Measurements from ENCODE around the gene EEF1E1. TPM values are rescaled to one million over a fixed set of nuclear protein-coding genes. Genes with fewer than 3 reads are reported as not detected.

Gene EEF1E1
- total and polyA plus RNA-seq, 9 of the 15 experiments (the other 6 are each of a cell fraction or from before 2014, with no cell fraction given): 135 to 1,355 (median 327) TPM

GRCh38 chr6:8090650-8091049, 11.7 kb downstream of the EEF1E1 start:
- FAIRE-seq (peak; percentile 29), DNase-seq (ENCODE audit: extremely low read depth in 1 of 4, low spot score in 3 of 4) (no peak), ATAC-seq (no peak)
- 92% methylated on average over 3 of the region's 3 CpGs for WGBS (ENCODE audit: insufficient coverage, low coverage, missing lambda C conversion rate)
- in situ Hi-C loops (cut with MboI): no loop called here
- BruUV-seq (replicated peaks): no TSS peak
- no peaks in the 10 kb centered on the region for H3K9me1 ChIP-seq (ENCODE audit: control insufficient read depth, insufficient read depth, low read length)
- peaks cover 95% of the 10 kb centered on the region for H3K36me3 ChIP-seq (ENCODE audit: control insufficient read depth, insufficient read depth, low read length)
- intact Hi-C loops (cut with micrococcal nuclease): no loop called here
- no peaks in the 10 kb centered on the region for H4K20me1 ChIP-seq (replicated peaks; ENCODE audit: control insufficient read depth, insufficient read depth, low read length)
- peaks cover 85% of the 10 kb centered on the region for H3K79me2 ChIP-seq (ENCODE audit: control insufficient read depth, insufficient read depth, low read length)
- POLR2A ChIA-PET: interaction anchor here (1.3 kb wide), 1 partner anchor 11 kb away, joined by 3 read pairs; no protein-coding TSS in a partner anchor
- no peaks in the 10 kb centered on the region; a peak in 1 of 5 replicates for H3K4me1 ChIP-seq (replicated peaks in 1 of 2; ENCODE audit: control insufficient read depth in 2 of 2, insufficient read depth in 2 of 2, low read length in 2 of 2)
- no peak overlapping the region for H3K4me2 ChIP-seq (ENCODE audit: insufficient read depth, low read length)
- no peaks in the 10 kb centered on the region for H3K9me3 ChIP-seq (replicated peaks; ENCODE audit: control insufficient read depth, insufficient read depth, low read depth, low read length)
- H3K4me3 ChIP-seq: no peak overlapping the region
- H3K27me3 ChIP-seq (ENCODE audit: control insufficient read depth in 2 of 2, insufficient read depth in 2 of 2, low read length in 2 of 2): no peaks in the 10 kb centered on the region
- CTCF ChIA-PET (ENCODE audit: low intra/inter-chr PET ratio): no interaction called here
- no peak overlapping the region for H3K9ac ChIP-seq (ENCODE audit: insufficient read depth in 1 of 2, low read depth in 2 of 2, low read length in 2 of 2)
- H2AFZ ChIP-seq (ENCODE audit: low read depth, low read length): no peak overlapping the region
- no peak overlapping the region for H3K27ac ChIP-seq (ENCODE audit: extremely low read depth, low read depth, low read length)
- TF ChIP-seq ZNF239 (CRISPR knock-in tag; IDR thresholded peaks at IDR 0.05): no peak
- TF ChIP-seq ZNF324 (CRISPR knock-in tag; IDR thresholded peaks at IDR 0.05): no peak
- no peak for TF ChIP-seq ZBTB2 (IDR thresholded peaks at IDR 0.05)
- no peak for TF ChIP-seq CTBP1 (IDR thresholded peaks at IDR 0.05; ENCODE audit: borderline replicate concordance)
- TF ChIP-seq, protein P1, sequence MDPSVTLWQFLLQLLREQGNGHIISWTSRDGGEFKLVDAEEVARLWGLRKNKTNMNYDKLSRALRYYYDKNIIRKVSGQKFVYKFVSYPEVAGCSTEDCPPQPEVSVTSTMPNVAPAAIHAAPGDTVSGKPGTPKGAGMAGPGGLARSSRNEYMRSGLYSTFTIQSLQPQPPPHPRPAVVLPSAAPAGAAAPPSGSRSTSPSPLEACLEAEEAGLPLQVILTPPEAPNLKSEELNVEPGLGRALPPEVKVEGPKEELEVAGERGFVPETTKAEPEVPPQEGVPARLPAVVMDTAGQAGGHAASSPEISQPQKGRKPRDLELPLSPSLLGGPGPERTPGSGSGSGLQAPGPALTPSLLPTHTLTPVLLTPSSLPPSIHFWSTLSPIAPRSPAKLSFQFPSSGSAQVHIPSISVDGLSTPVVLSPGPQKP (CRISPR knock-in tag; IDR thresholded peaks at IDR 0.05): no peak
- TF ChIP-seq SMARCC2 (IDR thresholded peaks at IDR 0.05; ENCODE audit: low read depth): no peak
- TF ChIP-seq ZHX1 (conservative IDR thresholded peaks at IDR 0.05; ENCODE audit: low read length): no peak
- TF ChIP-seq JUN (IDR thresholded peaks at IDR 0.05; ENCODE audit: borderline replicate concordance, low read depth, low read length): no peak
- TF ChIP-seq JUN (CRISPR knock-in tag; IDR thresholded peaks at IDR 0.05; ENCODE audit: borderline replicate concordance): no peak
- TF ChIP-seq TRIM25 (IDR thresholded peaks at IDR 0.05; ENCODE audit: borderline replicate concordance): no peak
- no peak for TF ChIP-seq SRF (CRISPR knock-in tag; IDR thresholded peaks at IDR 0.05)
- TF ChIP-seq SIN3A (IDR thresholded peaks at IDR 0.05; ENCODE audit: borderline replicate concordance in 2 of 2, control insufficient read depth in 1 of 2, low read depth in 2 of 2, low read length in 2 of 2): no peak
- TF ChIP-seq IFI16 (CRISPR knock-in tag; IDR thresholded peaks at IDR 0.05): no peak
- no peak for TF ChIP-seq DPF2 (IDR thresholded peaks at IDR 0.05)
- TF ChIP-seq CHCHD3 (CRISPR knock-in tag; IDR thresholded peaks at IDR 0.05): no peak
